Inferior parietal cortex (tissue), 1 donor: ENCODE data around the gene VGLL4.
"Not testable (repeated sequence)": the region's sequence is repeated elsewhere in the genome, so short reads cannot be mapped to it uniquely, and the experiment has no call there.

Experiments
- DNase-seq: peaks from one replicate; pipeline ENCODE4 v3.0.0-alpha.2; 2016; ENCODE audit errors: extremely low spot score

The VGLL4 gene, protein sequence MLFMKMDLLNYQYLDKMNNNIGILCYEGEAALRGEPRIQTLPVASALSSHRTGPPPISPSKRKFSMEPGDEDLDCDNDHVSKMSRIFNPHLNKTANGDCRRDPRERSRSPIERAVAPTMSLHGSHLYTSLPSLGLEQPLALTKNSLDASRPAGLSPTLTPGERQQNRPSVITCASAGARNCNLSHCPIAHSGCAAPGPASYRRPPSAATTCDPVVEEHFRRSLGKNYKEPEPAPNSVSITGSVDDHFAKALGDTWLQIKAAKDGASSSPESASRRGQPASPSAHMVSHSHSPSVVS

DNA sequence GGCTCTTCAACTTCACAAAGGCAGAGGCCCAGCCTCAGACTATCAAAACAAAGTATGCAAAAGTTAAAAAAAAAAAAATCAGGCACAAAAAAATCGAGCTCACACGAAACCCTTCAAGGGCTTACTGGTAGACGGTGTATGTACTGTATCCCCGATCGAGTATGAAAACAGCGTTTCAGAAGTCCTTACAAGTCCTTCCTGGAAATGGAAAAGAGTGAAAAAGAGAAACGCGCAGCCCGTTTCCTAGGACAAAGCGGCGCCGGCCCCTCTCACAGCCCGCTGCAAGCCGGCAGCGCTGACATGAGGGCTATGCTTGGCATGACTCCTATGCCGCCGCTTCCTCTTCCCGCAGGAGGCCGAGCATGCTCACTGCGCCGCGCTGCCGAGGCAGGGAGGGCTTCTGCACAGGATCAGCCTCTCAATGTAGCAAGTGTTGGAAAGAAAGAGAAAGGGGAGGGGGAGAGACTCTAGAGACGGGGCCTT is at the start of gene VGLL4:
Gene VGLL4, minus strand, starts transcription at position 311 of the 483 bp plus-strand sequence. CDS start 397 bp downstream, outside the sequence.
- peak; percentile 89 for DNase-seq

DNA sequence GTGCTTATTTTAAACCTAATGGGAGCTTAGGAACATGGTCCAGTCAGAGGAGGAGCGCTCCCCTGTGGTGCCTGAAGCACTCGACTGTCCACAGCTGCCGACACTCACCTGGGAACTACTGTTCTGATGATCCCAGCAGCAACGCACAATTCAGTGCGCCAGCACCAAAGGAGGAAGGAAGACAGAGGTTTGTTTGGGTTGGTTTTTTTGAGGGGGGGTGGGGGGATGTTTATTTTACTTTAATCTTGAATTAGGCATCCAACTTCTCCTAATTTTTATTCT is 48.8 kb upstream of the VGLL4 start:
- DNase-seq = no peak

DNA sequence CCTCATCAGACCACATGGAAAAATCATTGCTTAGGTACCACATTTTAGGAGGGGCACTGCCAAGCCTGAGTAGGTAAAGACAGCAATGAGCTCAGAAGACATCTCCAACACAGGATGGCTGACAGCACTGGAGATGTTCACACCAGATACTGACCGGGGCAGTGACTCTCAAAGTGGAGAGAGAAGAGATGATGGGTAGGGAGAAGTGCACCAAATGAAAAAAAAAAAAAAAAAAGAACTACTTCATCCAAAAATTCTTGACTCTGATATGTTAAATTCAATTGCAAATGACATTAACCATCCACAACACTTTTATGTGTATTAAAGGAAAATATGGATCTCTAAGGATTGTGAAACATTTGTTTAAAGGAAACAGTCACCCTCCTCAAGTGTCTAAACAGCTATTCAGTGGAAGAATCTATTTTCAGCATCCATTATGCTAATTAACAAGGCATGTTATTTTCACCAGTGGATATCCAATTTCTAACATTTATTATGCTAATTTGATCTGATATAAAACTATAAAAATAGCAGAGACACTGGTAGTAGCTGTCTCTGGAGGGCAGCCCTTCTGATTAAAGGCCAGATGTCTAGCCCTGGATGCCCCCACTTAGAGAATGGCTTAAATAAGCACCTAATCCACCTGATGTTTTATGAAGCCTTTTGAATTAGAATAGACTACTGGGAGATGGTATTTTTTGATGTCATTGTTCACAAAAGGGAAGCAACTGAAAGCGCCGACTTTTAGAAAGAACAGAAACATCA is 48.2 kb upstream of the VGLL4 start:
- no peak for DNase-seq

DNA sequence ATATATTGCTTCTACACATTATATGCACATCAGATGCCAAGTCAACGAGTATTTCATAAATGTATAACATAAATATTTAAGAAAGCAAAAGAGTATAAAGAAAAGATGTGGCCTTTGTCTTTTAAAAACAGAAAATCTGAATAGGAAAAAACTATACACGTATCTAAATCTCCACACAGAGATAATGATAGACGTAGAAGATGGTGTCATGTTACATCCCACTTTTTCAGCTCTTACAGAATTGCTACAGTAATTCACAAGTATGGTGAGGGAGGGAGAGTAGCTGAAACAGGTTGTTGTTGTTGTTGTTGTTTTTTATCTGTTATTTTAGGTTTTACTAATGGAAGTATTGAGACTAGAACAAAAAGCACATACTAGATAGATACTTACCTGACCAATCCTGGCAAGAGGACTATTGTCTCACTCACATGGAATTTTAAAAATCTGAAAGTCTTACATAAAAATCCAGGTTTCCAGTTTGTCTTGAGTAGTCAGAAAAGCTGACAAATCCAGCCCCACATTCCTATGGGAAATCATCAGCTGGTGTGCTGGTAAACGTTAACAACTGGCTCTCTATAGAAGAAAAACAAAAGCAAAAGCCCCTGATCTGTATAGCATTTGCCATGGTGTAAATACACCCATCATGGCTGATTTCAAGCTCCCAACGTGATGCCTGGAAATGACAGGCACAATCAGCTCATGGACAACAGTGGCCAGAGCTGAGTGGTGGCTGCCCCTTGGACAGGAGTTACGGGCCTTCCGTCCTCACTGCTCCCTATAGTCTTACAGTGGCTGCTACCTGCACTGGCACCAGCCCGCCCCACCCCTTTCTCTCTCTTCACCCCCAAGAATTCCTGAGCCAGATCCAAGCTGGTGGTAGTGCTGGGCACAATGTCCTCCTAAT is 47.4 kb upstream of the VGLL4 start:
- no peak for DNase-seq

DNA sequence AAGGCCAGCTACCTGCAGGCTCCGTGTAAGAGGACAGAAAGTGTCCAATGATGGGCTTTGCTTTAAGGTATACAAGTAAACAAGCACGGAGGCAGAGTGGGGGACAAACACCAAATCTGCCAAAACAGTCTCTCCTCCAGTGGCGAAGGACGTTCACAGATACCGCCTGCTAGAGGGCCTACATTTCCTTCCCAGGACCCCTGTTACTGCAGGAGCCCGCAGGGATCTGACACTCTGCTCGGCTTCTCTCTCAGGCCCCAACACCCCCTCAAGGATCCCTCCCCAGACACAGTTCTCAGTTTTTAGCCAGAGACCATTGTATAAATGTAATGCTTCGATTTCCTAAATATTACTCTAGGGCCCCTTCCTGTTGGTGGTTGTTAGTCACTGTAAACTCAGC is 46.0 kb upstream of the VGLL4 start:
- DNase-seq = no peak

DNA sequence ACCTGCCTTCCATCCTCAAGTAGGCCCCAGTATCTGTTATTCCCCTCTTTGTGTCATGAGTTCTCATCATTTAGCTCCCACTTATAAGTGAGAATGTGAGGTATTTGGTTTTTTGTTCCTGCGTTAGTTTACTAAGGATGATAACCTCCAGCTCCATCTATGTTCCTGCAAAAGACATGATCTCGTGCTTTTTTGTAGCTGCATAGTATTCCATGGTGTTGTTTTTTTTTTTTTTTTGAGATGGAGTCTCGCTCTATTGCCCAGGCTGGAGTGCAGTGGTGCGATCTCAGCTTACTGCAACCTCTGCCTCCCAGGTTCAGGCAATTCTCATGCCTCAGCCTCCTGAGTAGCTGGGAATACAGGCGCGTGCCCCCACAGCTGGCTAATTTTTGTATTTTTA is 41.3 kb upstream of the VGLL4 start:
- not testable (repeated sequence) for DNase-seq

DNA sequence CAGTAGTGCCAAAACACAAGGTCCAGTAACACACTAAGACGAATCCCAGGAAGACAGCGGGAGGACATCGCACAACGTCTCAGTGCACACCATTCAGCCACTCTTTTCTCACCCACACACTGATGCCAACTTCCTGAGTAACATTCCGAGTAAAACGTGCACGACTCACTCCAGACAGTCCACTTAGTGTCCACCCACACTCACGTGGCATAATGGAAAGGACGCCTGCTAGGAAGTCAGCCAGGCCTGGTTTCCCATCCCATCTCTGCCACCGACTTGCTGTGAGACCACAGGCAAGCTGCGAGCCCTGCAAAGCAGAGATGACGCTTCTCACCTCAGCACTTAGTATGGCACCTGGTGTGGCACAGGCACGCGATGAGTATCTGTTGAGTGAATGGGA is 36.8 kb upstream of the VGLL4 start:
- DNase-seq = no peak

DNA sequence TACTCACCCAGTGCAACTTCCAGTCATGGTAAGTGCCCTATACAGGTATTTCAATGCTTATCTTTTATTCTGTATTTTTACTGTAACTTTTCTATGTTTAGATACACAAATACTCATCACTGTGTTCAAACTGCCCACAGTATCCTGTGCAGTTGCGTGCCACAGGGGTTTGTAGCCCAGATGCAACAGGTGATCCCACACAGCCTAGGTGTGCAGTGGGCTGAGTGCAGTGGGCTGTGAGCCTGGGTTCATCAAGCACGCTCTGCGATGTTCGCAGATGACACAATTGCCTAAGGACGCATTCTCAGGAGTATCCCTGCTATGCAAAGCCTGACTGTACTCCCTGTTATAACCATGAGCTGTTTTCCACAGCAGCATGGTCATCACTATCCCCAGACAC is 36.2 kb upstream of the VGLL4 start:
- DNase-seq = no peak

DNA sequence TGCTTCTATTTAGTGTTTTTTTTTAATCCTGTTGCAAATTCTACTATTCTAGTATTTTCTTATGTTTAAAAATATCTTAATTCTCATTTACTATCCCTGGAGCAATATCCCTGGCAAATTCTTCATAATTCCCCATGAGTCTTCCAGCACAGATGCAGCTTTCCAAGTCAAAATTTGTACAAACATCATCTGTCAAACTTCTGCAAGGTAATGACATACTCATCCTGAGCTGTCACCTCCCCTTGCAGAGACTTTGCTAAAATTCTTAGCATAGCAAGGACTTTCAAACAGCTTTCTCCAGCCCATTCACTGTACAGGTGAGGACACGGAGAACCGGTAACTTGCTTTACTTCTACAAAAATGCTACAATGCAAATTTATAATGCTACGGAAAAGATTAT is 28.6 kb upstream of the VGLL4 start:
- no peak for DNase-seq

DNA sequence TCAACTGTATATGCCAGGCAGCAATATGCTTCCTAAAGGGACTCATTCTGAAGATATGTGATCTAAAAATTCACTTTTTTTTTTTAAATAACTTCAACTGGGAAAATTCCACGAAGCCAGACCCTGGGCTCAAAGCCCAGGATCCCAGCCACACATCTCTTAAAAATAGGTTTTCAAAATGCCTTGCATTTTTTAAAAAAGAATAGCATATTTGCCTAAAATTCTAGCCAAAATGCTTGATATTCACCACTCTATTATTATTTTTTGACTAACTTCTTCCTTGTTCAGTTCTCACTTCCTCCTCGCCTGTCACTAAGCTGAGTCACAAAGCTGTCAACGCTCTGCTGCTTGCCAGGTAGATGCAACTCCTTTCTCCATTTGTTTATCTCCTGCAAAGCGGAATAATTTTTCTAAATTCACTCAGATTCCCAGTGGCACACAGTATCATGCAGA is 28.0 kb upstream of the VGLL4 start:
- peak; percentile 50 for DNase-seq

DNA sequence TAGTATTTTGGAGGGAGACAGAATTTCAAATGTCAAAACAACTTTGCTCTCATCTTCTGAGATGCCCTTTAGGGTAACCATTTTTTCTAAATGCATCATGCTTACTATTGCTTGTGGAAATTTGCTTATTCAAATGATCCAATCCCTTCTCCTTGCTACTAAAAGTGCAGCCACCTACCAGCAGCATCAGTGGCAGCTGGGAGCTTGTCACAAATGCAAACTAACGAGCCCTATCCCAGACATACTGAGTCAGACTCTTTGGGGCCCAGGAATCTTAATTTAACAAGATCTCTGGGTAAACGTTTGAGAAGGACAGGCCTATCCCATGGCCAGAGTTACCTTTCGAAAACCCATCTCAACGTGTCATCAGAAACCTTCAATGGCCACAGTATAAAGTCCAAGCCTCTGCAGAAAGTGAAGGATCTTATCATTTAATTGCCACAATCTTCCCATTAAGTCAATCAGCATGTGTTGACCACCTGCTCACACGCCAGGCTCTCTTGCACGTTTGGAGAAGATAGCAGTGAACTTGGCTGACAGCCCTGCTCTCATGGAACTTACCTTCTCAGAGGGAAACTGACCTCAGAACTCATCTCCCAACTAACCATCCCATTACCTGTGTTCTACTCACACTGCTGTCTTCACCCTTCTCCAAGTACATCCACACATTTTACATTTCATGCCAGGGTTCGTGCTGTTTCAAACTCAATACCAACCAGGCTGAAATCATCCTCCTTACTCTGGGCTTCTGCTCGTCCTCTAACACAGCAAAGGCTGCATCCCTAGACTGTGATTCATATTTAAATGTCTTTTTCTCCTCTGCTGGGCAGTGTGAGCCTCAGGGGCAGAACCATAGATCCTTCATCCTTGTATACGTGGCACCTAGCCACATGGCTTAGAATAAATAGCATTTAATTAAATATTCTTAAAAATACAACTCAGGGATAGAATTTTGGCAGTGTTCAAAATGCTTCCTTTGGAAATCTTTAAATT is 24.8 kb upstream of the VGLL4 start:
- no peak for DNase-seq

DNA sequence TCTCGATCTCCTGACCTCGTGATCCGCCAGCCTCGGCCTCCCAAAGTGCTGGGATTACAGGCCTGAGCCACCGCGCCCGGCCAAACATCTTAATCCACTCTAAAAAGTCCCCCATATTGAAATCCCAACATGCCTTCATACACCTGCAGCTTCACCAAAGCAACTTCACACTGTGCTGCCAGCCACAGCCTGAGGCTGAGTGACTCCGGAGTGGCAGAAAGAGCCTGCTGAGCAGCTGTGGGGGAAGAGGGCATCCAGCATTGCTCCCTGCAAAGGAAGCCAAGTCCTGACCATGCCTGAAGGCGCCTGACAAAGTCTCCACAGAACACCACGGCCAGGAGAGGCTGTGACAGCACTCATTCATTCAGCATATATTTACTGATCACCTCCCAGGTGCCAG is 21.6 kb upstream of the VGLL4 start:
- DNase-seq = no peak

DNA sequence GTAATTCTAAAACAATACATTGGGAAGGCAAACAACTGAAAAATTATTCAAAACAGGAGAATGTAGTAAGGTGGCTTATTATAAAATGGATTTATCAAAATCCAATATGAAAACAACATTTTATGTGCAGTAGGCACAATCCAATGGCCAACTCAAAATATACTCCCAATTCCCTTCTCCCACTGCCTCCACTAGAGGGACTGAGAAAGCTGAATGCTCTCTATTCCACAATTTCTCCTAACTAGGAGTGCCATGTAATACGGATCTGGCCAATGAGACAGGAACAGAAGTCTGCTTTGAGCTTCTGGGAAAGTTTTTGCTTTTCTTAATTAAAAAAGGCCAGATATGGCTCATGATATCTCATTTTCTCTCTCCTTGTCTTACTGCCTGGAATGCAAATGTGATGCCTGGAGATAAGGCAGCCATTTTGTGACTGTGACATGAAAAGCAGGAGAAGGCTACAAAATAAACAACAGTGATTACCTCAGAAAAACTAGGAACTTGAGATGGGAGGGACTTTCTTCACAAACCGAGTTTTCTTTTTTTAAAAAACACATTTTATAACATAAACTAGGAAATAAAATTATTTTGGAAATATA is 18.8 kb upstream of the VGLL4 start:
- no peak for DNase-seq

DNA sequence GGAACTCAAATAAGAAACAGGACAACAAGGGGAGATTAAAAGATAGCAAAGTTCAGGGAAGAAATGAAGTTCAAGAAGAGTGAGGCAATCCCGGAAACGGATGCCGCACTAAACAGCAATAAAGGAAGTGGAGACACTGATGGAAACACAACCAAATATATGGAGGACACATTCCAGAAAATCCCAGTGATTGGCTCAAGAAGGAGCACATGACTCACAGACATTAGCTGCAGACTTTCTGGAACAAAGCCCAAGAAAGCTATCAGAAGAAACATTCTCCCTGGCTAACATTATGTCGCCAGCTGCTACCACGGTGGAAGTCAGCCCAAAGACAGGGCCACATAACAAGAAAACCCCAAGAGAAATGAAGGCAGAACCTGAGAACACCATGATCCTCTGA is 18.1 kb upstream of the VGLL4 start:
- no peak for DNase-seq

DNA sequence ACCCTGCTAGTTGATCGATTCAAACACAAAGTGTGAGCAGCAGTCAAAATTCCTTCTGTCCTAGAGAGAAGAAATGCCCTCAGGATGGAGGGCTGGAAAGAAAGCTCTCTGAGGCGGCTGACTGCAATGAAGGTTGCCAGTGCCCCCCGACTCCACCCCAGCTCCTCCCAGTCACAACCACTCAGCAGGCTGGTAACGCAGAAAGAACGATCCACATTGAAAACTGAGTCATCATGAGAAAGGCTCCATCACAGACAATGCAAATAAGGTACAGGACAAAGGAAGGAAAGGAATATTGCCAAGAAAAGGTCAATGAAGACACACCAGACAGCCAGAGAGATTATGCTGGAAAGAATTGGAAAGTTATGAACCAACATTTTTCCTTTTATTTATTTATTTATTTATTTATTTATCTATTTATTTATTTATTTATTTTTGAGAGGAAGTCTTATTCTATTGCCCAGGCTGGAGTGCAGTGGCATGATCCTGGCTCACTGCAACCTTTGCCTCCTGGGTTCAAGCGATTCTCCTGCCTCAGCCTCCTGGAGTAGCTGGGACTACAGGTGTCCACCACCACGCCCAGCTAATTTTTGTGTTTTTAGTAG is 17.4 kb upstream of the VGLL4 start:
- no peak for DNase-seq

DNA sequence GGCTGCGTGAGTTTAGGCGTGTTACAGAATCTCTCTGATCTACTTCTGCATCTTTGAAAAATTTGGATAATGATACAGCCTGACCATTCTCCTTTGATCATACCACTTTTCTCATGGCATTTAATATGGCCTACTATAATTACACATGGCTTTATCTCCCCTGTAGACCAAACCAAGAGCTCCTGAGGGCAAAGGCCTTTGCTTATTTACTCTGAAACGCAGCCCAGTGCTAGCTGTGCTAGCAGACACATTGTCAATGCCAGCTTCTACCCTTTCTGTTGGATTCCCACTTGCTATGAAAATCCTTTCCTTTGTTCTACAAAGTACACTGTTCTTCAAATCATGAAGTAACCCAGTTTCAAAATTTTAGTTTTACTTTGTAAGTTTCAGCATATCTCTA is 16.5 kb upstream of the VGLL4 start:
- DNase-seq = no peak

DNA sequence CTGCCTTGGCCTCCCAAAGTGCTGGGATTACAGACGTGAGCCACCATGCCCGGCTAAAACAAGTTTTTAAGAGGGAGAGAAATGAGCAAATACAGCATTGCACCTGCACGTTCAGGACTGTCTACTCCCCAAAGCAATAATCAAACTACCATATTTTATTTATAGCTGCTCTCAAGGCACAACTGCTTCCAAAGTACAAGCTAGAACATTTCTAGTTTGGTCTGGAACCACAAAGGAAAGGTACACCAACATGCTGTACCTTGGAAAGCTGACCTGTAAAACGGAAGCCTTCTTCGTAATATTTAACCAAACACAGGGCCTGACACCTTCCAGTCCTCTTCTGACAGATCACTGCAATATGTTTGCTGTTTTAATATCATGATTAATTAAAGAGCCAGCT is 14.5 kb upstream of the VGLL4 start:
- DNase-seq = no peak

DNA sequence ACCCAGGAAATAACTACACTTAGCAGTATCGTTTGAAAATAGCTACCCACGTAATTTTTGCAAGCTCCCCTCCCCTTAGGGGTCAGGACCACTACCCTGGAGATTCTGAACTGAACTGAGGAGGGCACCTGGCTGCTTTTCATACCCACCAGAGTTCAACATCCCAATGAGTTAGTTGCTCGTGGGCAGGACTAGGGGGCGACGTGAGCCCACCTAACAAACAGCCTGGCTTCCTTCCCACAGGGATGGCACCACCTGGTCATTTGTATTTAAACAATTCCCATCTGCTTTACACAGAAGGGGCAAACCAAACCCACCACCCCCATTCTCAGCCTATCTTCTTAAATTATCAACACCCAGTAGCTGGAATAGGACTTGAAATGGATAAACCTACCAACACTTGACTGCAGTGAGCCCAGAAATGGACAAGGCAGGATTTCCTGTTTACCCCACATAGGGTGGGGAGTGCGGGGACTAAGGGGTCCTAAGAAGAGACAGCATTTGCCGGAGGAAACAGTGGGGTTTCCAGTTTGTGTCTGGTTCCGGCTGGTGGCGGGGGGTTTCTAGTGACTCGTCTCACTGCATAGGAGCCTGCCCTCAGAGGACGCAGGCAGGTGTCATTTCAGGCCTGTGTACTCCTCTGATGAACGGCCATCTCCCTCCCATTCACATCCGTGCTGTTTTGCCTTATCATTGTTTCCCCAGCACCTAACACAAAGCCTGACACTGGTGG is 11.6 kb upstream of the VGLL4 start:
- DNase-seq = no peak

DNA sequence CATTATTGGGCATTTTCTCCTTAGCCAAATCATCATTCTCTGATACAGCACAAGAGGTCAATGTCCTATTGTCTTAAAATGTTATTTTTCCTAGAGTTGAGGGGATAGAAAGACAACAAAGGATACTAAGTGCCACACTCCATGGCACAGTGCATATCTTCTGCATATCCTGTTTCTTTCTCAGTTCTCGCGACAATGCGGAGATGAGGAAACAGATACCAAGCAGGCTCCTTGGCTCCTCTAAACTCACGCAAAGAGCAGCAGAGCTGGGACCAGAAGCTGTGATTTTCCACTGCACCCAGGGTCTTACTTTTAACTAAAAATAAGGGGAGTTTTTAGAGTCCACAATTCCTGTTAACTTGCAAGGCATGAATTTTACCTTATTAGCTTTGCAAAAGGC is 10.5 kb upstream of the VGLL4 start:
- DNase-seq = no peak
